K562 (cell line): ENCODE data around the gene MCIDAS. TPM values are rescaled to one million over a fixed set of nuclear protein-coding genes. Genes with fewer than 3 reads are reported as not detected.

Source experiments
- BCLAF1 ChIP-seq, 2 experiments: fragments of 450-650 bp in 1 of 2; IDR thresholded peaks; 2 replicates each; pipeline ENCODE4 v1.6.1; 2011 to 2017; ENCODE audit warnings: low read depth in 2 of 2, antibody characterized with exemption in 1 of 2, borderline replicate concordance in 1 of 2, low read length in 1 of 2, mild to moderate bottlenecking in 1 of 2, mixed read lengths in 1 of 2; ENCODE audit not compliant: control insufficient read depth in 1 of 2
- DDX20 ChIP-seq: fragments of 450-650 bp; IDR thresholded peaks from 2 replicates; pipeline ENCODE4 v1.6.1; 2016; ENCODE audit warnings: missing genetic modification characterization, low read depth, mild to moderate bottlenecking, missing compliant biosample characterization, moderate library complexity
- EGR1 ChIP-seq: fragments of 450-650 bp; conservative IDR thresholded peaks from 2 replicates; pipeline ENCODE4 v1.6.1; 2017; ENCODE audit warnings: mild to moderate bottlenecking
- HDGF ChIP-seq: fragments of 450-650 bp; IDR thresholded peaks from 2 replicates; pipeline ENCODE4 v1.6.1; 2016
- HES1 ChIP-seq: fragments of 450-650 bp; IDR thresholded peaks from 2 replicates; pipeline ENCODE4 v1.6.1; 2016; ENCODE audit warnings: low read depth, mild to moderate bottlenecking, moderate library complexity
- KLF13 ChIP-seq: fragments of 450-650 bp; IDR thresholded peaks from 2 replicates; pipeline ENCODE4 v1.6.1; 2016; ENCODE audit warnings: missing genetic modification characterization, low read depth, mild to moderate bottlenecking, missing compliant biosample characterization, moderate library complexity, borderline replicate concordance
- MYC ChIP-seq, 2 experiments: fragments of 250-450 bp in 1 of 2; sonication (Bioruptor Pico) in 1 of 2; IDR thresholded peaks; 2 replicates each; pipeline versions ENCODE4 v1.5.1 to v1.6.1; 2012 to 2021; ENCODE audit warnings: low read depth in 2 of 2, borderline replicate concordance in 1 of 2, improper control_type of control experiment in 1 of 2, low read length in 1 of 2, mild to moderate bottlenecking in 1 of 2, moderate library complexity in 1 of 2
- NCOA6 ChIP-seq: fragments of 450-650 bp; IDR thresholded peaks from 2 replicates; pipeline ENCODE4 v1.6.1; 2017; ENCODE audit warnings: mild to moderate bottlenecking
- PTBP1 ChIP-seq: fragments of 200-400 bp; formaldehyde crosslinking; IDR thresholded peaks from 2 replicates; pipeline ENCODE4 v1.6.1; 2017; ENCODE audit warnings: low read depth, low read length
- RERE ChIP-seq: sonication (generic); formaldehyde crosslinking; IDR thresholded peaks from 2 replicates; pipeline ENCODE4 v1.8.0; 2023; ENCODE audit warnings: missing genetic modification reagents, mild to moderate bottlenecking, borderline replicate concordance
- TARDBP ChIP-seq: fragments of 450-650 bp; IDR thresholded peaks from 2 replicates; pipeline ENCODE4 v1.6.1; 2016
- ZNF232 ChIP-seq: sonication (generic); formaldehyde crosslinking; IDR thresholded peaks from 2 replicates; pipeline ENCODE4 v1.8.0; 2022; ENCODE audit warnings: mild to moderate bottlenecking, missing genetic modification reagents
- ZNF41 ChIP-seq: fragments of 250-450 bp; sonication (Bioruptor Pico); conservative IDR thresholded peaks from 2 replicates; pipeline ENCODE4 v1.4.0; 2020; ENCODE audit warnings: mild to moderate bottlenecking
- ZNF584 ChIP-seq: fragments of 200-800 bp; sonication (Bioruptor generic); IDR thresholded peaks from 2 replicates; pipeline ENCODE4 v1.6.1; 2016; ENCODE audit warnings: low read depth, mild to moderate bottlenecking, missing genetic modification characterization, missing compliant biosample characterization
- ZNF76 ChIP-seq: fragments of 250-450 bp; sonication (Bioruptor Pico); IDR thresholded peaks from 2 replicates; pipeline ENCODE4 v1.4.0; 2020; ENCODE audit warnings: mild to moderate bottlenecking, moderate library complexity, borderline replicate concordance
- ZSCAN32 ChIP-seq: fragments of 450-650 bp; formaldehyde crosslinking; IDR thresholded peaks from 2 replicates; pipeline ENCODE4 v1.4.0; 2020; ENCODE audit warnings: mild to moderate bottlenecking, moderate library complexity
- polyA plus RNA-seq, 8 experiments: library from polyadenylated mRNA; depleted of rRNA in 4 of 8; stranded (reverse) in 5 of 8; unstranded in 3 of 8; fragments of >200 nt; fragmentation: Nextera tagmentation in 2 of 8; fragmentation: Illumina TruSeq in 1 of 8; extraction: Ambion mirVana in 2 of 8; extraction: Trizol in 1 of 8; gene quantifications; 2 replicates each; pipeline versions ENCODE4 v1.2.1 to v1.2.3, GENCODE V29; 2011 to 2014; ENCODE audit warnings: inconsistent platforms in 1 of 8, missing spikeins in 1 of 8
- total RNA-seq, 7 experiments: library from RNA; depleted of rRNA in 6 of 7; stranded (reverse); fragments of >200 nt in 6 of 7; fragmentation: Illumina TruSeq in 2 of 7; extraction: Trizol in 2 of 7; gene quantifications; 2 replicates each; pipeline versions ENCODE4 v1.2.1 to v1.2.3, GENCODE V29; 2011 to 2021; ENCODE audit warnings: low replicate concordance in 1 of 7
- TF ChIP-seq, protein P1 (sequence below): fragments of 250-450 bp; sonication (Bioruptor Pico); IDR thresholded peaks from 2 replicates; pipeline ENCODE4 v1.8.0; 2022; ENCODE audit warnings: moderate library complexity, mild to moderate bottlenecking, inconsistent platforms

The MCIDAS gene
- total and polyA plus RNA-seq, 9 of the 15 experiments (the other 6 are each of a cell fraction or from before 2014, with no cell fraction given): 0.07 to 1.5 (median 0.69) TPM

DNA sequence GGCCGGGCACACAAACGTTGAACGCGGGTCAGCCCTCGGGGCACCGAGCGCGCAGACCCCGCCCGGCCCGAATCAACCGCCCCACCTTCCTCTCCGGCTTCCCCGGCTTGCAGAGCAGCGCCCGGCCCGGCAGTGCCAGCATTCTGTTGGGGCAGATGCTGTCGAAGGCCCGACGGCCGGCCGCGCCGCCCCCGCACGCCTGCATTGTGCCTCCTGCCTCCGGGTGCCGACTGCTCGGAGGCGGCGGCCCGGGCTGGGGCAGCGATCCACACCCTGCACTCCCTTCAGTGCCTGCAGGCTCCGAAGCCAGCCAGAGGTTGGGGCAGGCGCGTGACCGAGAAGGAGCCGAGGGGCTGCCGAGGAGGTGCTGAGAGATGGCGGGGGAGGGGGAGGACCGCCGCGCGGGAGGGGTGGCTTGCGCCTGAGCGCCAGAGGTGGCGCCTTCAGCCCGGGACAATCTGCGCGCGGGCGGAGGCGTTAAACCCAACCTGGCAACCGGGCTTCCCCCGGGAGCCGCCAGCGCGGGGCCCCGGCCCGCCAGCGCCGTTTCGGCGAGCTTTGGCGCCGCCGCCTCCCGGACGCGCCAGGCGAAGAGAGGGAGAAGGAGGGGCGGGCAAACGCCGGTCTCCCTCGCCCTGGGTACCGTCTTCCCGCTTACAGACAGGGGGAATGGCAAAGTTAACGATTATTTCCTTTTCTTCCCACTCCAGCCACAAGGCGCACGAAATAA lies at the start of gene MCIDAS (continued):
- TF ChIP-seq, protein P1, sequence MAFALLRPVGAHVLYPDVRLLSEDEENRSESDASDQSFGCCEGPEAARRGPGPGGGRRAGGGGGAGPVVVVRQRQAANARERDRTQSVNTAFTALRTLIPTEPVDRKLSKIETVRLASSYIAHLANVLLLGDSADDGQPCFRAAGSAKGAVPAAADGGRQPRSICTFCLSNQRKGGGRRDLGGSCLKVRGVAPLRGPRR: no peak
- TF ChIP-seq HDGF: no peak
- peak; percentile 96 for TF ChIP-seq EGR1
- no peak for TF ChIP-seq KLF13 (tag)
- no peak for TF ChIP-seq BCLAF1 (IDR thresholded peaks at IDR 0.05; ENCODE audit: borderline replicate concordance in 1 of 2, control insufficient read depth in 1 of 2, low read depth in 2 of 2, low read length in 1 of 2)
- TF ChIP-seq ZNF584 (CRISPR knock-in tag): 0 out of 2 replicates have a peak, but pooled peaks have one; percentile 25
- no peak for TF ChIP-seq HES1
- 0 out of 2 replicates have a peak, but pooled peaks have one; percentile 31 for TF ChIP-seq TARDBP
- TF ChIP-seq MYC (IDR thresholded peaks at IDR 0.05; ENCODE audit: low read depth, low read length): peak; percentile 55
- no peak for TF ChIP-seq MYC (CRISPR knock-in tag; IDR thresholded peaks at IDR 0.05; ENCODE audit: borderline replicate concordance, low read depth)
- no peak for TF ChIP-seq PTBP1
- TF ChIP-seq DDX20 (tag): no peak
- TF ChIP-seq RERE (CRISPR knock-in tag): 0 out of 2 replicates have a peak, but pooled peaks have one; percentile 14
- TF ChIP-seq ZNF41 (CRISPR knock-in tag): no peak
- no peak for TF ChIP-seq ZNF76
- TF ChIP-seq NCOA6: peak; percentile 97
- TF ChIP-seq ZSCAN32 (CRISPR knock-in tag): no peak
- peak; percentile 79 for TF ChIP-seq ZNF232 (CRISPR knock-in tag)
